NOMO-1 treated with dmso at 0.1 percent for 144 hours (cell line): ENCODE data around the gene TENM4.

Source experiments
- DNase-seq: peaks from one replicate; lab custom pipeline; 2025; ENCODE audit not compliant: unreplicated experiment; lab: John Stamatoyannopoulos, UW

TENM4 gene

GRCh38 chr11:79066456-79067351, 374.1 kb downstream of the TENM4 start:
- DNase-seq: no peak

GRCh38 chr11:79062814-79063762, 377.7 kb downstream of the TENM4 start:
- DNase-seq: no peak

GRCh38 chr11:79060081-79060953, 380.5 kb downstream of the TENM4 start:
- no peak for DNase-seq

GRCh38 chr11:79059141-79059540, 381.7 kb downstream of the TENM4 start:
- no peak for DNase-seq

GRCh38 chr11:79055856-79056631, 384.8 kb downstream of the TENM4 start:
- DNase-seq: no peak

- DNase-seq: no peak
These were observed 386.2 kb downstream of the TENM4 start for GRCh38 chr11:79054636-79055035.

GRCh38 chr11:79052544-79052943, 388.3 kb downstream of the TENM4 start:
- no peak for DNase-seq

GRCh38 chr11:79050786-79051185, 390.0 kb downstream of the TENM4 start:
- DNase-seq: no peak

GRCh38 chr11:79049741-79050179, 391.1 kb downstream of the TENM4 start:
- DNase-seq: no peak

GRCh38 chr11:79047980-79048379, 392.9 kb downstream of the TENM4 start:
- DNase-seq: no peak

- DNase-seq: no peak
These were observed 393.5 kb downstream of the TENM4 start for GRCh38 chr11:79047321-79047720.

- DNase-seq: no peak
These were observed 394.5 kb downstream of the TENM4 start for GRCh38 chr11:79046366-79046765.

- DNase-seq: no peak
These were observed 395.0 kb downstream of the TENM4 start for GRCh38 chr11:79045800-79046304.

- no peak for DNase-seq
These were observed 395.6 kb downstream of the TENM4 start for GRCh38 chr11:79045018-79045799.

- DNase-seq: no peak
These were observed 396.6 kb downstream of the TENM4 start for GRCh38 chr11:79044201-79044600.

GRCh38 chr11:79043726-79044125, 397.1 kb downstream of the TENM4 start:
- DNase-seq: no peak

GRCh38 chr11:79042824-79043223, 398.0 kb downstream of the TENM4 start:
- no peak for DNase-seq

- no peak for DNase-seq
These were observed 400.5 kb downstream of the TENM4 start for GRCh38 chr11:79040348-79040747.

- DNase-seq: no peak
These were observed 401.7 kb downstream of the TENM4 start for GRCh38 chr11:79039122-79039521.
